HUES64 (cell line): Measurements from ENCODE around the gene NFS1.

Source experiments
- H3K27ac ChIP-seq: 2 replicates; pipeline ENCODE4 v1.7.0; 2013; ENCODE audit warnings: low read depth, low read length, inconsistent platforms
- H3K27me3 ChIP-seq: 2 replicates; pipeline ENCODE4 v1.6.1; 2013; ENCODE audit warnings: mild to moderate bottlenecking, low read length; ENCODE audit not compliant: insufficient read depth
- H3K36me3 ChIP-seq: 2 replicates; pipeline ENCODE4 v1.6.1; 2013; ENCODE audit warnings: mild to moderate bottlenecking, low read length; ENCODE audit not compliant: insufficient read depth
- H3K4me1 ChIP-seq: 2 replicates; pipeline ENCODE4 v1.6.1; 2013; ENCODE audit warnings: mild to moderate bottlenecking, low read length, moderate library complexity; ENCODE audit not compliant: insufficient read depth
- H3K4me3 ChIP-seq: 2 replicates; pipeline ENCODE4 v1.5.1; 2013; ENCODE audit warnings: mild to moderate bottlenecking, low read length, moderate library complexity
- H3K9ac ChIP-seq: 2 replicates; pipeline ENCODE4 v1.6.1; 2013; ENCODE audit warnings: mild to moderate bottlenecking, low read depth, low read length
- H3K9me3 ChIP-seq: 2 replicates; pipeline ENCODE4 v1.6.1; 2013; ENCODE audit warnings: low read depth, low read length; ENCODE audit not compliant: insufficient read depth
- WGBS: fragments of 150-250, 120-280 bp; methylation state at CpG from one replicate; pipeline ENCODE4 v1.1.7; 2013; ENCODE audit warnings: missing lambda C conversion rate; 5-methylcytosine and 5-hydroxymethylcytosine counted together

Gene NFS1

GRCh38 chr20:35735826-35736470, 36.8 kb upstream of the NFS1 start:
- Histone ChIP-seq H3K4me1 (peaks cover 19% of the 10 kb centered on the region; the same call in 1 of the 2 replicates), H3K9me3 (no peaks in the 10 kb centered on the region), H3K27ac (no peak overlapping the region), H3K9ac (no peak overlapping the region), H3K4me3 (no peak overlapping the region), H3K27me3 (no peaks in the 10 kb centered on the region), H3K36me3 (peaks cover 89% of the 10 kb centered on the region)
- 97% methylated on average over 7 of the region's 7 CpGs for WGBS

GRCh38 chr20:35734777-35735649, 35.9 kb upstream of the NFS1 start:
- H3K4me1 ChIP-seq, result peaks cover 12% of the 10 kb centered on the region; the same call in 1 of the 2 replicates
- WGBS, result 97% methylated on average over 3 of the region's 4 CpGs
- H3K27me3 ChIP-seq, result no peaks in the 10 kb centered on the region
- H3K27ac ChIP-seq, result no peak overlapping the region
- H3K9ac ChIP-seq, result no peak overlapping the region
- no peak overlapping the region for H3K4me3 ChIP-seq
- no peaks in the 10 kb centered on the region for H3K9me3 ChIP-seq
- peaks cover 90% of the 10 kb centered on the region for H3K36me3 ChIP-seq

- Histone ChIP-seq H3K27ac (no peak overlapping the region), H3K4me1 (peaks cover 6% of the 10 kb centered on the region; the same call in 1 of the 2 replicates), H3K9ac (no peak overlapping the region), H3K36me3 (peaks cover 90% of the 10 kb centered on the region), H3K4me3 (no peak overlapping the region), H3K9me3 (no peaks in the 10 kb centered on the region), H3K27me3 (no peaks in the 10 kb centered on the region)
Measured at GRCh38 chr20:35734374-35734773, 35.2 kb upstream of the NFS1 start.

- WGBS, result 93% methylated on average over 1 of the region's 1 CpG
- no peaks in the 10 kb centered on the region for H3K9me3 ChIP-seq
- no peak overlapping the region for H3K4me3 ChIP-seq
- no peaks in the 10 kb centered on the region for H3K27me3 ChIP-seq
- H3K27ac ChIP-seq, result no peak overlapping the region
- H3K36me3 ChIP-seq, result peaks cover 90% of the 10 kb centered on the region
- H3K9ac ChIP-seq, result no peak overlapping the region
- H3K4me1 ChIP-seq, result no peaks in the 10 kb centered on the region
Measured at GRCh38 chr20:35732644-35732982, 33.5 kb upstream of the NFS1 start.

GRCh38 chr20:35731862-35732643, 32.9 kb upstream of the NFS1 start:
- Histone ChIP-seq H3K4me3 (no peak overlapping the region), H3K27me3 (no peaks in the 10 kb centered on the region), H3K27ac (no peak overlapping the region), H3K9me3 (no peaks in the 10 kb centered on the region), H3K36me3 (peaks cover 95% of the 10 kb centered on the region), H3K9ac (no peak overlapping the region), H3K4me1 (no peaks in the 10 kb centered on the region)
- WGBS, result 96% methylated on average over 24 of the region's 24 CpGs

GRCh38 chr20:35731469-35731788, 32.3 kb upstream of the NFS1 start:
- no peak overlapping the region for H3K9ac ChIP-seq
- H3K9me3 ChIP-seq, result no peaks in the 10 kb centered on the region
- peaks cover 99% of the 10 kb centered on the region for H3K36me3 ChIP-seq
- no peaks in the 10 kb centered on the region for H3K27me3 ChIP-seq
- H3K4me3 ChIP-seq, result no peak overlapping the region
- H3K4me1 ChIP-seq, result no peaks in the 10 kb centered on the region
- H3K27ac ChIP-seq, result no peak overlapping the region
- 100% methylated on average over 2 of the region's 2 CpGs for WGBS

- WGBS, result 95% methylated on average over 4 of the region's 4 CpGs
- Histone ChIP-seq H3K4me1 (no peaks in the 10 kb centered on the region), H3K4me3 (no peak overlapping the region), H3K27me3 (no peaks in the 10 kb centered on the region), H3K9me3 (no peaks in the 10 kb centered on the region), H3K27ac (no peak overlapping the region), H3K9ac (no peak overlapping the region), H3K36me3 (peaks cover 99% of the 10 kb centered on the region)
Measured at GRCh38 chr20:35730583-35731468, 31.7 kb upstream of the NFS1 start.

GRCh38 chr20:35729836-35730582, 30.9 kb upstream of the NFS1 start:
- Histone ChIP-seq H3K9ac (no peak overlapping the region), H3K27me3 (no peaks in the 10 kb centered on the region), H3K36me3 (peaks cover 99% of the 10 kb centered on the region)

GRCh38 chr20:35729283-35729807, 30.2 kb upstream of the NFS1 start:
- Histone ChIP-seq H3K36me3 (peaks cover 99% of the 10 kb centered on the region), H3K9me3 (no peaks in the 10 kb centered on the region), H3K9ac (no peak overlapping the region), H3K4me1 (no peaks in the 10 kb centered on the region), H3K4me3 (no peak overlapping the region), H3K27ac (no peak overlapping the region), H3K27me3 (no peaks in the 10 kb centered on the region)
- WGBS, result 96% methylated on average over 7 of the region's 7 CpGs

More at GRCh38 chr20:35729836-35730582, 30.9 kb upstream of the NFS1 start:
- H3K4me3 ChIP-seq, result no peak overlapping the region
- H3K27ac ChIP-seq, result no peak overlapping the region; the same call in 1 of the 2 replicates
- H3K9me3 ChIP-seq, result no peaks in the 10 kb centered on the region
- no peaks in the 10 kb centered on the region for H3K4me1 ChIP-seq
- over 99% methylated on average over 2 of the region's 2 CpGs for WGBS
